ENCODE results near the gene HMOX1.

- TF ChIP-seq CTCF (IDR thresholded peaks at IDR 0.05; ENCODE audit: insufficient read depth, low read length, poor library complexity, severe bottlenecking): no peak
- no peak for TF ChIP-seq EZH2phosphoT487 (conservative IDR thresholded peaks at IDR 0.05; ENCODE audit: low read length)
Measured at GRCh38 chr22:35384975-35385588, 4.2 kb downstream of the HMOX1 start.
